HEK293 (cell line): ENCODE results near the gene GNAI2.

Experiments
- MEIS1 ChIP-seq: sonication (generic); formaldehyde crosslinking; IDR thresholded peaks from 2 replicates; pipeline ENCODE4 v1.8.1; 2022; ENCODE audit warnings: missing genetic modification reagents, mild to moderate bottlenecking, borderline replicate concordance
- MYNN ChIP-seq: fragments of 450-650 bp; formaldehyde crosslinking; IDR thresholded peaks from 2 replicates; pipeline ENCODE4 v1.5.1; 2016; ENCODE audit warnings: missing biosample characterization, missing genetic modification characterization, borderline replicate concordance
- OVOL3 ChIP-seq: fragments of 450-650 bp; formaldehyde crosslinking; IDR thresholded peaks from 2 replicates; pipeline ENCODE4 v1.5.1; 2016; ENCODE audit warnings: missing biosample characterization, missing genetic modification characterization
- PRDM1 ChIP-seq: fragments of 450-650 bp; formaldehyde crosslinking; IDR thresholded peaks from 2 replicates; pipeline ENCODE4; 2016; ENCODE audit warnings: missing biosample characterization, missing genetic modification characterization
- RBAK ChIP-seq: fragments of 450-650 bp; formaldehyde crosslinking; IDR thresholded peaks from 2 replicates; pipeline ENCODE4 v1.5.1; 2016; ENCODE audit warnings: missing biosample characterization, missing genetic modification characterization
- ZNF114 ChIP-seq: fragments of 450-650 bp; formaldehyde crosslinking; IDR thresholded peaks from 2 replicates; pipeline ENCODE4 v1.5.0; 2017; ENCODE audit warnings: missing biosample characterization, missing genetic modification characterization
- ZNF146 ChIP-seq: fragments of 450-650 bp; formaldehyde crosslinking; IDR thresholded peaks from 2 replicates; pipeline ENCODE4 v1.5.1; 2016; ENCODE audit warnings: missing biosample characterization, missing genetic modification characterization
- ZNF19 ChIP-seq: fragments of 450-650 bp; formaldehyde crosslinking; IDR thresholded peaks from 2 replicates; pipeline ENCODE4; 2016; ENCODE audit warnings: missing biosample characterization, missing genetic modification characterization, low read depth
- ZNF214 ChIP-seq: fragments of 450-650 bp; formaldehyde crosslinking; IDR thresholded peaks from 2 replicates; pipeline ENCODE4 v1.5.1; 2017; ENCODE audit warnings: missing biosample characterization, mild to moderate bottlenecking, missing genetic modification characterization, borderline replicate concordance
- ZNF221 ChIP-seq: fragments of 450-650 bp; formaldehyde crosslinking; IDR thresholded peaks from 2 replicates; pipeline ENCODE4 v1.5.1; 2017; ENCODE audit warnings: missing biosample characterization, missing genetic modification characterization, borderline replicate concordance
- ZNF23 ChIP-seq: fragments of 450-650 bp; formaldehyde crosslinking; IDR thresholded peaks from 2 replicates; pipeline ENCODE4 v1.5.1; 2016; ENCODE audit warnings: missing biosample characterization, missing genetic modification characterization, borderline replicate concordance
- ZNF239 ChIP-seq: fragments of 450-650 bp; formaldehyde crosslinking; IDR thresholded peaks from 2 replicates; pipeline ENCODE4 v1.5.1; 2016; ENCODE audit warnings: missing biosample characterization, missing genetic modification characterization
- ZNF335 ChIP-seq: fragments of 450-650 bp; formaldehyde crosslinking; conservative IDR thresholded peaks from 2 replicates; pipeline ENCODE4 v1.5.1; 2016; ENCODE audit warnings: missing biosample characterization, missing genetic modification characterization
- ZNF433 ChIP-seq: fragments of 450-650 bp; formaldehyde crosslinking; IDR thresholded peaks from 2 replicates; pipeline ENCODE4 v1.5.1; 2016; ENCODE audit warnings: missing biosample characterization, missing genetic modification characterization, low read depth
- ZNF473 ChIP-seq: fragments of 450-650 bp; formaldehyde crosslinking; IDR thresholded peaks from 2 replicates; pipeline ENCODE4 v1.5.1; 2017; ENCODE audit warnings: missing biosample characterization, missing genetic modification characterization
- ZNF555 ChIP-seq: fragments of 450-650 bp; formaldehyde crosslinking; conservative IDR thresholded peaks from 2 replicates; pipeline ENCODE4 v1.5.1; 2017; ENCODE audit warnings: missing biosample characterization, mild to moderate bottlenecking, missing genetic modification characterization, inconsistent platforms
- TF ChIP-seq, protein P1 (sequence below): fragments of 450-650 bp; formaldehyde crosslinking; IDR thresholded peaks from 2 replicates; pipeline ENCODE4 v1.5.1; 2017; ENCODE audit warnings: missing biosample characterization, missing genetic modification characterization
- TF ChIP-seq, protein P2 (sequence below): fragments of 450-650 bp; formaldehyde crosslinking; IDR thresholded peaks from 2 replicates; pipeline ENCODE4 v1.5.1; 2017; ENCODE audit warnings: missing biosample characterization, missing genetic modification characterization
- TF ChIP-seq, protein P3 (sequence below): fragments of 450-650 bp; IDR thresholded peaks from 2 replicates; pipeline ENCODE4 v1.5.1; 2018; ENCODE audit warnings: missing biosample characterization, missing genetic modification characterization
- TF ChIP-seq, protein P4 (sequence below): fragments of 450-650 bp; formaldehyde crosslinking; IDR thresholded peaks from 2 replicates; pipeline ENCODE4 v1.5.1; 2017; ENCODE audit warnings: missing biosample characterization, missing genetic modification characterization
- TF ChIP-seq, protein P5 (sequence below): fragments of 450-650 bp; formaldehyde crosslinking; IDR thresholded peaks from 2 replicates; pipeline ENCODE4 v1.5.1; 2016; ENCODE audit warnings: missing biosample characterization, missing genetic modification characterization, low read depth
- TF ChIP-seq, protein P6 (sequence below): fragments of 450-650 bp; formaldehyde crosslinking; IDR thresholded peaks from 2 replicates; pipeline ENCODE4 v1.5.1; 2016; ENCODE audit warnings: missing biosample characterization, missing genetic modification characterization
- TF ChIP-seq, protein P7 (sequence below): fragments of 450-650 bp; formaldehyde crosslinking; IDR thresholded peaks from 2 replicates; pipeline ENCODE4 v1.5.1; 2016; ENCODE audit warnings: missing biosample characterization, missing genetic modification characterization
- TF ChIP-seq, protein P8 (sequence below): fragments of 450-650 bp; formaldehyde crosslinking; IDR thresholded peaks from 2 replicates; pipeline ENCODE4 v1.5.1; 2016; ENCODE audit warnings: missing biosample characterization, missing genetic modification characterization

GNAI2 gene

DNA sequence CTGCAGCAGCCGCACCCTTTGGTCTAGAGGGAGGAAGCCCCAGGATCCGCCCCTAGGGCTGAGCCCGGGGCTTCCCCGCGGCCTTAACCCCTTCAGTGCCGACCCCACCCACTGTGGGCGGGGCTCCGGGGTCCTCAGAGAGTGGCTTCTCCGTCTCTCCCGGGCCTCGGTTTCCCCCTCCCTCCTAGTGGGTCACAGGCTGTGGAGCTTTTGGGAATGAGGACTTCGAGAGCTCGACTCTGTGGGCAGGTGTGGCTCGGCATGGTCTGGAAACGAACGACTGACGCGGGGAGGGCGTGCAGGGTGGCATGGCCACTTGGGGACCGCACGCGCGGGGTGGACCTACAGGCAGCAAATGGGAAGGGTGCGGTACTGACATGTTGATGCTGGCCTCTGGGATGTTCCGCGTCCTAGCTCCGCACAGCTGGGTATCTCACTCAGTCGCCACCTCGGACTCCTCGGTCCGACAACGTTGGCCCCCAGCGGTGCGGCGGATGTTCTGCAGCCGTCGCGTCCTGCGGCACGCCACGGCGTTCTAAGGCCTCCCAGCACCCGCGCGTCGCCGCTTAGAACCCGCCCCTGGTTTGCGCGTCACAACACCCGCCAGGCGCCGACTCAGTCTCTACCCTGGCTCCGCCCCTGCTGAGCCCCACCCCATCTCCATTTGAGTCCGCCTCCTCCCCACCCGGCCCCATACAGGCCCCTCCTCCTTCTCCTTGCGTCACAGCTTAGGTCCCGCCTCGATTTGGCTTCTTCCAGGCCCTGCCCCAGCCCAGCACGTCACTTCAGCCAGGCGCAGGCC is 63.0 kb downstream of the GNAI2 start, which contains the start of the genes HYAL3 and NAA80 (continued):
- TF ChIP-seq, protein P1, sequence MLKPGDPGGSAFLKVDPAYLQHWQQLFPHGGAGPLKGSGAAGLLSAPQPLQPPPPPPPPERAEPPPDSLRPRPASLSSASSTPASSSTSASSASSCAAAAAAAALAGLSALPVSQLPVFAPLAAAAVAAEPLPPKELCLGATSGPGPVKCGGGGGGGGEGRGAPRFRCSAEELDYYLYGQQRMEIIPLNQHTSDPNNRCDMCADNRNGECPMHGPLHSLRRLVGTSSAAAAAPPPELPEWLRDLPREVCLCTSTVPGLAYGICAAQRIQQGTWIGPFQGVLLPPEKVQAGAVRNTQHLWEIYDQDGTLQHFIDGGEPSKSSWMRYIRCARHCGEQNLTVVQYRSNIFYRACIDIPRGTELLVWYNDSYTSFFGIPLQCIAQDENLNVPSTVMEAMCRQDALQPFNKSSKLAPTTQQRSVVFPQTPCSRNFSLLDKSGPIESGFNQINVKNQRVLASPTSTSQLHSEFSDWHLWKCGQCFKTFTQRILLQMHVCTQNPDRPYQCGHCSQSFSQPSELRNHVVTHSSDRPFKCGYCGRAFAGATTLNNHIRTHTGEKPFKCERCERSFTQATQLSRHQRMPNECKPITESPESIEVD (tag by site-specific recombination): no peak
- TF ChIP-seq, protein P2, sequence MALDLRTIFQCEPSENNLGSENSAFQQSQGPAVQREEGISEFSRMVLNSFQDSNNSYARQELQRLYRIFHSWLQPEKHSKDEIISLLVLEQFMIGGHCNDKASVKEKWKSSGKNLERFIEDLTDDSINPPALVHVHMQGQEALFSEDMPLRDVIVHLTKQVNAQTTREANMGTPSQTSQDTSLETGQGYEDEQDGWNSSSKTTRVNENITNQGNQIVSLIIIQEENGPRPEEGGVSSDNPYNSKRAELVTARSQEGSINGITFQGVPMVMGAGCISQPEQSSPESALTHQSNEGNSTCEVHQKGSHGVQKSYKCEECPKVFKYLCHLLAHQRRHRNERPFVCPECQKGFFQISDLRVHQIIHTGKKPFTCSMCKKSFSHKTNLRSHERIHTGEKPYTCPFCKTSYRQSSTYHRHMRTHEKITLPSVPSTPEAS: no peak
- TF ChIP-seq ZNF146 (tag by site-specific recombination): no peak
- TF ChIP-seq, protein P3, sequence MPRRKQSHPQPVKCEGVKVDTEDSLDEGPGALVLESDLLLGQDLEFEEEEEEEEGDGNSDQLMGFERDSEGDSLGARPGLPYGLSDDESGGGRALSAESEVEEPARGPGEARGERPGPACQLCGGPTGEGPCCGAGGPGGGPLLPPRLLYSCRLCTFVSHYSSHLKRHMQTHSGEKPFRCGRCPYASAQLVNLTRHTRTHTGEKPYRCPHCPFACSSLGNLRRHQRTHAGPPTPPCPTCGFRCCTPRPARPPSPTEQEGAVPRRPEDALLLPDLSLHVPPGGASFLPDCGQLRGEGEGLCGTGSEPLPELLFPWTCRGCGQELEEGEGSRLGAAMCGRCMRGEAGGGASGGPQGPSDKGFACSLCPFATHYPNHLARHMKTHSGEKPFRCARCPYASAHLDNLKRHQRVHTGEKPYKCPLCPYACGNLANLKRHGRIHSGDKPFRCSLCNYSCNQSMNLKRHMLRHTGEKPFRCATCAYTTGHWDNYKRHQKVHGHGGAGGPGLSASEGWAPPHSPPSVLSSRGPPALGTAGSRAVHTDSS (tag by site-specific recombination): no peak
- TF ChIP-seq MYNN: no peak
- TF ChIP-seq, protein P4, sequence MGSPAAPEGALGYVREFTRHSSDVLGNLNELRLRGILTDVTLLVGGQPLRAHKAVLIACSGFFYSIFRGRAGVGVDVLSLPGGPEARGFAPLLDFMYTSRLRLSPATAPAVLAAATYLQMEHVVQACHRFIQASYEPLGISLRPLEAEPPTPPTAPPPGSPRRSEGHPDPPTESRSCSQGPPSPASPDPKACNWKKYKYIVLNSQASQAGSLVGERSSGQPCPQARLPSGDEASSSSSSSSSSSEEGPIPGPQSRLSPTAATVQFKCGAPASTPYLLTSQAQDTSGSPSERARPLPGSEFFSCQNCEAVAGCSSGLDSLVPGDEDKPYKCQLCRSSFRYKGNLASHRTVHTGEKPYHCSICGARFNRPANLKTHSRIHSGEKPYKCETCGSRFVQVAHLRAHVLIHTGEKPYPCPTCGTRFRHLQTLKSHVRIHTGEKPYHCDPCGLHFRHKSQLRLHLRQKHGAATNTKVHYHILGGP: no peak
- no peak for TF ChIP-seq ZNF473
- TF ChIP-seq, protein P5, sequence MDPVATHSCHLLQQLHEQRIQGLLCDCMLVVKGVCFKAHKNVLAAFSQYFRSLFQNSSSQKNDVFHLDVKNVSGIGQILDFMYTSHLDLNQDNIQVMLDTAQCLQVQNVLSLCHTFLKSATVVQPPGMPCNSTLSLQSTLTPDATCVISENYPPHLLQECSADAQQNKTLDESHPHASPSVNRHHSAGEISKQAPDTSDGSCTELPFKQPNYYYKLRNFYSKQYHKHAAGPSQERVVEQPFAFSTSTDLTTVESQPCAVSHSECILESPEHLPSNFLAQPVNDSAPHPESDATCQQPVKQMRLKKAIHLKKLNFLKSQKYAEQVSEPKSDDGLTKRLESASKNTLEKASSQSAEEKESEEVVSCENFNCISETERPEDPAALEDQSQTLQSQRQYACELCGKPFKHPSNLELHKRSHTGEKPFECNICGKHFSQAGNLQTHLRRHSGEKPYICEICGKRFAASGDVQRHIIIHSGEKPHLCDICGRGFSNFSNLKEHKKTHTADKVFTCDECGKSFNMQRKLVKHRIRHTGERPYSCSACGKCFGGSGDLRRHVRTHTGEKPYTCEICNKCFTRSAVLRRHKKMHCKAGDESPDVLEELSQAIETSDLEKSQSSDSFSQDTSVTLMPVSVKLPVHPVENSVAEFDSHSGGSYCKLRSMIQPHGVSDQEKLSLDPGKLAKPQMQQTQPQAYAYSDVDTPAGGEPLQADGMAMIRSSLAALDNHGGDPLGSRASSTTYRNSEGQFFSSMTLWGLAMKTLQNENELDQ (tag by site-specific recombination): no peak
- TF ChIP-seq MEIS1: no peak
- TF ChIP-seq ZNF555 (tag by site-specific recombination): no peak
- TF ChIP-seq PRDM1 (tag by site-specific recombination): no peak
- TF ChIP-seq ZNF114 (tag by site-specific recombination): no peak
- no peak for TF ChIP-seq RBAK (tag by site-specific recombination)
- TF ChIP-seq, protein P6, sequence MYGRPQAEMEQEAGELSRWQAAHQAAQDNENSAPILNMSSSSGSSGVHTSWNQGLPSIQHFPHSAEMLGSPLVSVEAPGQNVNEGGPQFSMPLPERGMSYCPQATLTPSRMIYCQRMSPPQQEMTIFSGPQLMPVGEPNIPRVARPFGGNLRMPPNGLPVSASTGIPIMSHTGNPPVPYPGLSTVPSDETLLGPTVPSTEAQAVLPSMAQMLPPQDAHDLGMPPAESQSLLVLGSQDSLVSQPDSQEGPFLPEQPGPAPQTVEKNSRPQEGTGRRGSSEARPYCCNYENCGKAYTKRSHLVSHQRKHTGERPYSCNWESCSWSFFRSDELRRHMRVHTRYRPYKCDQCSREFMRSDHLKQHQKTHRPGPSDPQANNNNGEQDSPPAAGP (tag by site-specific recombination): peak; percentile 87; the same call in 1 of the 2 replicates
- TF ChIP-seq ZNF239 (tag by site-specific recombination): no peak
- no peak for TF ChIP-seq ZNF23 (tag by site-specific recombination)
- no peak for TF ChIP-seq ZNF19 (tag by site-specific recombination)
- TF ChIP-seq ZNF221 (tag by site-specific recombination): no peak
- TF ChIP-seq ZNF214 (tag by site-specific recombination): no peak
- TF ChIP-seq ZNF433: no peak
- TF ChIP-seq ZNF335 (tag by site-specific recombination): peak; percentile 96
- 0 out of 2 replicates have a peak, but pooled peaks have one; percentile 16 for TF ChIP-seq OVOL3 (tag by site-specific recombination)
- TF ChIP-seq, protein P7, sequence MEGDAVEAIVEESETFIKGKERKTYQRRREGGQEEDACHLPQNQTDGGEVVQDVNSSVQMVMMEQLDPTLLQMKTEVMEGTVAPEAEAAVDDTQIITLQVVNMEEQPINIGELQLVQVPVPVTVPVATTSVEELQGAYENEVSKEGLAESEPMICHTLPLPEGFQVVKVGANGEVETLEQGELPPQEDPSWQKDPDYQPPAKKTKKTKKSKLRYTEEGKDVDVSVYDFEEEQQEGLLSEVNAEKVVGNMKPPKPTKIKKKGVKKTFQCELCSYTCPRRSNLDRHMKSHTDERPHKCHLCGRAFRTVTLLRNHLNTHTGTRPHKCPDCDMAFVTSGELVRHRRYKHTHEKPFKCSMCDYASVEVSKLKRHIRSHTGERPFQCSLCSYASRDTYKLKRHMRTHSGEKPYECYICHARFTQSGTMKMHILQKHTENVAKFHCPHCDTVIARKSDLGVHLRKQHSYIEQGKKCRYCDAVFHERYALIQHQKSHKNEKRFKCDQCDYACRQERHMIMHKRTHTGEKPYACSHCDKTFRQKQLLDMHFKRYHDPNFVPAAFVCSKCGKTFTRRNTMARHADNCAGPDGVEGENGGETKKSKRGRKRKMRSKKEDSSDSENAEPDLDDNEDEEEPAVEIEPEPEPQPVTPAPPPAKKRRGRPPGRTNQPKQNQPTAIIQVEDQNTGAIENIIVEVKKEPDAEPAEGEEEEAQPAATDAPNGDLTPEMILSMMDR (tag by site-specific recombination): peak; percentile 85; the same call in 1 of the 2 replicates
- TF ChIP-seq, protein P8, sequence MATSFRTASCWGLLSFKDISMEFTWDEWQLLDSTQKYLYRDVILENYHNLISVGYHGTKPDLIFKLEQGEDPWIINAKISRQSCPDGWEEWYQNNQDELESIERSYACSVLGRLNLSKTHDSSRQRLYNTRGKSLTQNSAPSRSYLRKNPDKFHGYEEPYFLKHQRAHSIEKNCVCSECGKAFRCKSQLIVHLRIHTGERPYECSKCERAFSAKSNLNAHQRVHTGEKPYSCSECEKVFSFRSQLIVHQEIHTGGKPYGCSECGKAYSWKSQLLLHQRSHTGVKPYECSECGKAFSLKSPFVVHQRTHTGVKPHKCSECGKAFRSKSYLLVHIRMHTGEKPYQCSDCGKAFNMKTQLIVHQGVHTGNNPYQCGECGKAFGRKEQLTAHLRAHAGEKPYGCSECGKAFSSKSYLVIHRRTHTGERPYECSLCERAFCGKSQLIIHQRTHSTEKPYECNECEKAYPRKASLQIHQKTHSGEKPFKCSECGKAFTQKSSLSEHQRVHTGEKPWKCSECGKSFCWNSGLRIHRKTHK: no peak
